ENCODE results near the gene SLC2A9. TPM values are rescaled to one million over a fixed set of nuclear protein-coding genes. Genes with fewer than 3 reads are reported as not detected.

SLC2A9 gene
- total and polyA plus RNA-seq, 2 of the 13 experiments (the other 11 are each of a cell fraction or from before 2014, with no cell fraction given): 36.2 to 42.3 TPM

DNA sequence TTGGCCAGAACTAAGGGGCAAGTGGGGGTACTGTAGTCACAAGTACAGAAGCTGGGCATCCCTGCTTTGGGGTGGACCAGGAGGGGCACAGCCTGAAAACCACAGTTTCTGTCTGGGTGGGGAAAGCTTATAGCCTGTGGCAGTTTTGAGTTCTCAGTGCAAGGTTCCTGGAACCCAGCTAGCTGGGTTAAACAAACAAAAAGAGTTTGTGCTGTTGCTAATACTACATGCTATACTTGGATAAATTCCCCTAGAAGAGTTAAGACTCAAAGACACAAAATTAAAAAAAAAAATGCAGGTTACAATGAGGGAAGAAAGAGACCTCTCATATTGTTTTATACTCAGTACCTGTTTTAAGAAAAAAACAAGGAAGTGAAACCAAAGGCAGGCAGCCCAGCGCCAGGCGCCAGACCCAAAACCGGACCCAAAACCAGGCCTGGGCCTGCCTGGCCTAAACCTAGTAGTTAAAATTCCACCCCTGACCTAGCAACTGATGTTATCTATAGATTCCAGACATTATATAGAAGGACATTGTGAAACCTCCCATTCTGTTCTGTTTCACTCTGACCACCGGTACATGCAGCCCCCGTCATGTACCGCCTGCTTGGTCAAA lies 50.8 kb downstream of the SLC2A9 start (continued):
- TF ChIP-seq ZUFSP (CRISPR knock-in tag; IDR thresholded peaks at IDR 0.05; ENCODE audit: borderline replicate concordance) (no peak), NR3C1 (CRISPR knock-in tag; IDR thresholded peaks at IDR 0.05) (no peak), ELF1 (CRISPR knock-in tag; IDR thresholded peaks at IDR 0.05) (no peak), HOXA3 (CRISPR knock-in tag; IDR thresholded peaks at IDR 0.05) (no peak), ZNF619 (CRISPR knock-in tag; IDR thresholded peaks at IDR 0.05) (no peak), GATAD2A (CRISPR knock-in tag; IDR thresholded peaks at IDR 0.05) (no peak)

DNA sequence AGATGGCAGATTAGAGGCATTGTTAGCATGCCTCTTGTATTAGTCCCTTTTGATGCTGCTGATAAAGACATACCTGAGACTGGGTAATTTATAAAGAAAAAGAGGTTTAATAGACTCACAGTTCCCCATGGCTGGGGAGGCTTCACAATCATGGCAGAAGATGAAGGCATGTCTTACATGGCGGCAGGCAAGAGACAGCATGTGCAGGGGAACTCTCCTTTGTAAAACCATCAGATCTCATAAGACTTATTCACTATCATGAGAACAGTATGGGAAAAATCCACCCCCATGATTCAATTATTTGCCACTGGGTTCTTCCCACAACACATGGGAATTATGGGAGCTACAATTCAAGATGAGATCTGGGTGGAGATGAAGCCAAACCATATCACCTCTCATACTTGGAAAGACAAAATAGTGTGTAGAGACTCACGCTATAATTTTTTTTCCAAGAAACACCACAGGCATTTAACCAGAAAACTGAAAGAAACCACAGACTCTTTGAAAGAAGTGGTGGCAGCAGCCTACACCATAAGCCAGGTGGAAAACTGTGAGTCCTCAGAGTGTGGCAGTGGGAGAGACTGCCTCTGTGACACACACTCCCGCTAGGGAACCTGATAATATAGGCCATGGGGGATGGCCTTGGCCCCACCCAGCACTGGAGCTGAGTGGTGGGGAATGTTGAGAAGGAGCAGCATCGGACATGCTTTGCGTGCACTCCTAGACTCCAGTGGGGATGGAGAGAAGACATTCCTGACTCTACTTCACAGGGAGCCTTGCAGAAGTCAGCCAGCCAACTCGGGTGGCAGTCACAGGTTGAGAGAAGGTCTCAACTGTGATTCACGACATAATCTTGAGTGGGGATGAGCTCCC lies 51.5 kb downstream of the SLC2A9 start:
- no peak overlapping the region for H2AFZ ChIP-seq (ENCODE audit: low read length)
- FAIRE-seq: no peak
- WGBS (ENCODE audit: low lambda C conversion rate): 84% methylated on average over 7 of the region's 7 CpGs

More for the DNA sequence above, 51.5 kb downstream of the SLC2A9 start:
- H4K20me1 ChIP-seq (ENCODE audit: insufficient read depth, low read length): no peaks in the 10 kb centered on the region; the same call in 1 of the 2 replicates
- H3K27me3 ChIP-seq (ENCODE audit: control insufficient read depth in 1 of 2, insufficient read depth in 2 of 2, low read length in 2 of 2): no peaks in the 10 kb centered on the region
- no peak overlapping the region for H3K27ac ChIP-seq (ENCODE audit: extremely low read length, insufficient read depth, low read length)
- H3K9me3 ChIP-seq (ENCODE audit: low read length): no peaks in the 10 kb centered on the region
- no peak overlapping the region for H3K4me2 ChIP-seq (ENCODE audit: low read depth, low read length)
- ATAC-seq: no peak
- no peak overlapping the region for H3K4me3 ChIP-seq (replicated peaks in 1 of 3; ENCODE audit: insufficient read depth in 1 of 3, low read depth in 2 of 3, low read length in 3 of 3)
- no peak overlapping the region for H3K9ac ChIP-seq (ENCODE audit: insufficient read depth, low read depth, low read length)
- no peak for DNase-seq (ENCODE audit: low spot score)
- TF ChIP-seq ZNF333 (CRISPR knock-in tag; IDR thresholded peaks at IDR 0.05; ENCODE audit: borderline replicate concordance) (no peak), HNF4A (CRISPR knock-in tag; IDR thresholded peaks at IDR 0.05) (no peak), ZNF549 (CRISPR knock-in tag; IDR thresholded peaks at IDR 0.05) (no peak), MEF2D (CRISPR knock-in tag; IDR thresholded peaks at IDR 0.05) (no peak), NCOA5 (CRISPR knock-in tag; IDR thresholded peaks at IDR 0.05) (no peak), POLR2AphosphoS5 (IDR thresholded peaks at IDR 0.05; ENCODE audit: low read depth, low read length) (no peak)
- BruUV-seq (replicated peaks): no TSS peak
- POLR2A ChIA-PET: no interaction called here
- in situ Hi-C loops (cut with HindIII; ENCODE audit: extremely low pct_ligation_motif_present, low pct_unique_long_range_greater_than_20kb): no loop called here
- peaks cover 20% of the 10 kb centered on the region for H3K4me1 ChIP-seq (ENCODE audit: insufficient read depth, low read length)
- peaks cover 4 to 39% of the 10 kb centered on the region in 2 experiments; a peak in 4 of 5 replicates for H3K36me3 ChIP-seq (replicated peaks in 1 of 2; ENCODE audit: control insufficient read depth in 1 of 2, insufficient read depth in 2 of 2, low read length in 2 of 2)
- CTCF ChIA-PET (ENCODE audit: low intra/inter-chr PET ratio, low total read pairs): no interaction called here
- intact Hi-C loops (cut with micrococcal nuclease; ENCODE audit: unreplicated experiment): no loop called here
- peaks cover 9% of the 10 kb centered on the region for H3K79me2 ChIP-seq (ENCODE audit: insufficient read depth, low read length)

Data from HepG2 (cell line).